ENCODE results near the gene EDC3.
A peak's percentile ranks its signal among the peaks of the same experiment; 100 is the strongest.
"Not testable (repeated sequence)": the region's sequence is repeated elsewhere in the genome, so short reads cannot be mapped to it uniquely, and the experiment has no call there.

The EDC3 gene

DNA sequence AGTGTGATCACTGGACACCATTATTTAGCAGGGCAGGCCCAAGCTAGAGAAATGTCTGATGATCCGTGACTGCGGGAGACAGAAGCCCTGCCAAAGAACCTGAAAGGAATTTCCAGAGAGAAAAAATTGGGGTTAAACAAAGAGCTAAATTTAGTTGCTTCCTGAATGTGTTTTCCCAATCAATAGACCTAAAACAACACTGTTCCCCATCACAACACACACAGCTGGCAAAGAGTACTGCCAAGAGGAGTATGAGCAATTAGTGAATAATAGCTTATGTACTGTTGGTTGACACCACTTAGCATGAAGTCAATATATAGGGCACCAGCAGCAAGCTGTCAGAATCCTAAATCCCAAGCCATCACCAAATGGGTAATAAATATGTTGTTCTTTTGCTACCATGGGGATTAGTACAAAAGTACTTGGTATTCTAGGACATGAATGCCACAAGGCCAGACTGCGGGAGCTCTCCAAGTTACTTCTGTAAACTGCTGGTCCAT lies 44.5 kb downstream of the EDC3 start:
- DNase-seq, result no peak

DNA sequence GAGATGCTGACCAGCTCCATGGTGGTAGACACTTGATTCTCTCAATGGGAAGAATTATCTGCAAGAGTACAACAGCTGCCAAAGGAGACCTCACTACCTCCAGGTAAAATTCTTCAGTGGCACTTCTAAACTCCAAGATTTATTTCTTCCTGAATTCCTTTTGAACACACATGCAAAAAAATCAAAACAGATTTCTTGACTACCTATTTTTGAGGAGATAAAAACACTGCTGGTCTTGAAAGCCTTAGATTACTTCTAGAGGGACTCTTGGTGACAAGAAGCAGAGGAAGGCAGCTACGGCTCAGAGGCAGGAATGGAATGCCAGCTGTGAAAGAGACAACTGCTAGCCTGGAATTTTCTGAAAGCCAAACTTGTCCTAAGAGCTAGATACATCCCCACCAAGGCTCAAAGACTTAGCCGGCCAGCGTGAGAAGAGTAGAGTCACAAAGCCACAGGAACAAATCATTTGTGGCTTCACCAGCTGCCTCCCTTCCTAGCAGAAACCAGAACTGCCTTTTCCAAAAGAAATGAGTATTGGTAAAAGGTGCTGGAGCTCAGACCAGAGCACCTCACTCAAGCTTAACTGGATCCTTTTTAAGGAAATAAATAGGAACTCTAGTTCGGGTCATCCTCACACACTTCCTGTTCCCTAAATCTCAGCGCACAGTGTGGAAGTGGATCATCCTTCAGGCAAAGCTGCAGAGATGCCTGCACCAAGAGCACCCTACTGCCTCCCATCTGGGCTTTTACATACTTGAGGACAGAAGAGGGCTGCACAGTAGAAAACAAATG lies 47.6 kb downstream of the EDC3 start:
- DNase-seq, result no peak

DNA sequence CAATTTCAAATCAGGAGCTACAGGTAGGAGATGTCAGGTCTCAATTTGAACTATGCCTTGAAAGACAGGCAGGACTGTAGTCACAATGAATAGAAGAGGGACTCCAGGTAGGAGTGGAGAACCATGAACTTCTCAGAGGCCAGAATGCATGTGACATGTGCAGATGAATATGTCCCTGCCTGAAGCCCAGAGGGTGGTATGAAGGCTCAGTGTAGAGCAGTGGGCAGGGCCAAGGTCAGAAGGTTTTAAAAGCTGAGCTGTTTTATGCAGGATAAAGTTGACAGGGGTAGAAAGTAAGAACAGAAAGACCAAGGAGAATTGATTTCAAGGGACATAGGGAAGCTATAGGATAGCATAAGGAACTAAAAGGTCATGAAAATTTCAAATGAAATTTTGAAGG lies 49.3 kb downstream of the EDC3 start:
- DNase-seq, result no peak

DNA sequence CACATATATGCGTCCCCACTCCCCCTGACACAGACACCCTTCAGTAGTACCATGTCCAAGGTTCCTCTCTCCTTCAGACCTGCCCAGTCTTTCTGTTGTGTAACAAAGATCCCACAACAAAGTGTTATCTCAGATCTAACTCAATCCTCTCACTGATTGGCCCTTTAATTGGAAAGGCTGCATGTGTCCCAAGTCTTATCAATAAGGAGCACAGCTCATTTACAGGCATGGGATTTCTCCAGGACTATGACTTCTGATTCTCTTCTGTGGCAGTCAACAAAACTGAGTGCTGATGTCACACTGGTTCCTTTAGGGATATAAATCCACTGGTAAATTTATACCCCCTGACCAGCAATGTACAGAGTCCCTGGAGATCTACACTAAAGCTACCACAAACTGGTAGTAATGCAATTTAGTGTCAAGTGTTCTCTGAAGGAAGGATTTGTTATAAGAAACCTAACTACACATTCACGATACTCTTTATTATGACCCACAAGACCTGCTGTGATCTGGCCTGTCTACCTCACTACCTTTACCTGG lies 52.1 kb downstream of the EDC3 start:
- DNase-seq, result no peak

DNA sequence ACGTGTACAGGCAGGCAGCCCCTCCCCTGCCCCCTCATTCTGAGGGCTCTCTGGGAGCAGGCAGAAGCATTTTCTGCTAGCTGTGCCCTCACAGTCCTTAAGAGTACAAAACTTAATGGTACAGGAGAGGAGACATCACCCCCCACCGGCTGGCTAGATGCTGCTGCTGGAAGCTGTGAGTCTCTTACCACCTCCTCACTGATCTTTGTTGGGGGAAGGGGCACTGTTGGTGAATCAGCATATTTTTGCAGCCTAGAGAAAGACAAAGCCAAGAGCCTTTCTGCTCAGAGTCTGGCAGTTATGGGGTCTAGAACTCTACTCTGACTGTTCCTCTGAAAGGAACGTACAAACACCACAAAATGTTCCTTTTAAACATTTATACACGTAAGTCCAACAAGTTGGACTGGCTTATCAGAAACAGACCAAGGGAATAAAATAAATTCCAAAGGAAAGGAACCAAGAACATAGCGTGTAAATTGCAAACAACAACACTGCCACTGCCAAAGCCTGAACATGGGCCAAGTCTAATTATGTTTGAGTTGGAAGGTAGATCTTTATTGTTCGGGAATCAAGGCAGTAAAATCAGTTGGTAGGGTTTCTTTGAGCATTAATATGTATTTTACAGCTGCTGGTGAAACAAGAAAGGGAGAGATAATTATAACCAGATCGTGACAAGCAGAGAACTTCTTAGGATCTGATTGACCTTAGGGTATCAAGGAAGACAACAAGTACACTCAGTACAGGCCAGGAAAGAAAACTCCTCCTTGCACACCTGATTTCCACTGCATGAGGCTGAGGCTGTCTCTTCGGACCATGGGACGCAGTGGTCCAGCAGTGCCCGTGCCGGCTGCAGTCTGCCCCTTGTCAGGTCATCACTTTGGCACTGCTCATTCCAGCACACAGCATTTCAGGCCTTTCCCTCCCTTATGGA lies 52.8 kb downstream of the EDC3 start:
- DNase-seq, result no peak

DNA sequence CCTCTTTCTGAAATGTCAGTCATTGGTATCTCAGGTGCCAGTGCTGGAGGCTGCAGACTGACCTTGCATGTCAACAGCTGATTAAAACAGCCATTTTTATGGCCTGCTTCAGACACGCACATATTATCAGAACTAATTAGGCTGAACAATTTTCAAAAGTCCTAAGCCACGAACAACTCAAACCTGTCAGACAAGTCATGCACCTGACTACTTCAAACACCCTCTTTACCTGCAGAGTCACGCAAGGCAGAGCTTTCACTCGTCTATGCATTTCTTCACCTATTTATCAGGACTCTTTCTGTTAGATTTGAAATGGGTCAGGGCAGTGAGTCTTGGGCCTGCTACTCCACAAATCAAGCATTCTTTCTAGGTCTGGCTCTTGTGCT lies 53.5 kb downstream of the EDC3 start:
- no peak for DNase-seq

DNA sequence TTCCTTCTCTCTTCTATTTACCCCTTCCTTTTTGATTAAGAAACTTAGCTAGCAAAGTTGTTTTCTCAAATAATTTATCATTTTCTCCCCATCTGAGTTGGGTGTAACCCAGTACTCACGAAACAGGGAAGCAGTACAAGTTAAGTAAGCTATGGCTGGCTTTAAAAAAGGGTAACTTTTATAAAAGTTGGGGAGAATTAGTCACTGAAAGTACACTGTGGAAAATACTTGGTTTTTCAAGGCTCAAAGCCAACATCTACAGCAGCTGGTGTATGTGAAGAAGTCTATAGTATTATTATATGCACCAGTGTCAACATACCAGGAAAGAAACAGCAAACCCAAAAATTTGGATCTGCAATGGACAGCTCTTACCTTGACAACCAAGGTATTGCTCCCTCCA lies 54.7 kb downstream of the EDC3 start:
- DNase-seq, result no peak

DNA sequence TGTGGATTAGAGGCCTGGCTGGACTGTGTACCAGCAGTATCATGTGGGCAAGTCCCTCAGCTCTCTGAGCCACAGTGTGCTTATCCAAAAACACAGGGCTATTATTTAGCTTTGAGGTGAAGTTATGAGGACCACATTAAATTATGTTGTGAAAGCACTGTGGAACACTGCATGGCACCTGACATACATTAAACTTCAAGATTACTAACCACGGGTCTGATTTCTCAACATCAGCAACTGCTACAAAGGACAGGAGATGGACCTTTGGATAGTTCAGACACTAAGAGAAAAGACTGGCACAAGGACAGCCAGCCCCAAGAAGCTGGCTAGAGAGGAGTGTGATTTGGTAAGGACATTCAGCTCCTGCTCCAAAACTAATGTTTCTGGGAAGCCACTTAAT lies 58.8 kb downstream of the EDC3 start:
- DNase-seq, result no peak

DNA sequence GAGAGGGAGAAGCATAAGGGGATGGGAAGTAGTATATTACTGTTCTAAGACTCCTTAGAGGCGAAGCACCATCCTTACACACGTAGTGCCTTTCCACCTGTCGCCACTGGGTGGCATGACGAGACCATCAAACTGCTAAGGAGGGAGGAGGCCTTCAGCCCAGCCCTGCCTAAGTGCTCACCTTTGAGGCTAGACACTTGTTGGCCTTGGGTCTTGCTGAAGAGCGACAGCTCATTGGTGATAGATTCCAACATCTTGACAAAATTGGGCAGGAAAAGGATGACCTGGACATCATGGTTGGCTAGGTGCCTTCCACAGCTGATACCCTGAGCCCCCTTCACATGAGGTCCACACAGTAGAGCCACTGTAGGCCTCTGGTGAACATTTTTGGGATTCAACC lies 60.6 kb downstream of the EDC3 start:
- peak; percentile 35 to 78 (median 62) for DNase-seq

DNA sequence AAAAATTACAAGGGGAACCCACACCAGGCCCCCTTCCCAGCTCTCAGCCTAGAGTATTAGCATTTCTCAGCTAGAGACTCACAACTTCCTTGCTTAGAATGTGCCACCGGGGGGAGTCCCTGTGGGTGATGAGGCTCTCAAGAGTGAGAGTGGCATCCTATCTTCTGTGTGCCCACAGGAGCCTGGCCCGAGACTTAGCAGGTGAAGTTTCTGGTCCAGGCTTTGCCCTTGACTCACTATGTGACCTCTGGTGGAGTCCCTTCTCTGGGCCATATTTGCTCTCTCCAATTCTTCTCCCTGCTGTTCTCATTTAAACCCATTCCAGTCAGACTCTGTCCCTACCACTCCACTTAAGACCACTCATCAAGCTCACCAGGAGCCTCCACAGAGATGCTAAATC lies 62.0 kb downstream of the EDC3 start:
- DNase-seq, result no peak

DNA sequence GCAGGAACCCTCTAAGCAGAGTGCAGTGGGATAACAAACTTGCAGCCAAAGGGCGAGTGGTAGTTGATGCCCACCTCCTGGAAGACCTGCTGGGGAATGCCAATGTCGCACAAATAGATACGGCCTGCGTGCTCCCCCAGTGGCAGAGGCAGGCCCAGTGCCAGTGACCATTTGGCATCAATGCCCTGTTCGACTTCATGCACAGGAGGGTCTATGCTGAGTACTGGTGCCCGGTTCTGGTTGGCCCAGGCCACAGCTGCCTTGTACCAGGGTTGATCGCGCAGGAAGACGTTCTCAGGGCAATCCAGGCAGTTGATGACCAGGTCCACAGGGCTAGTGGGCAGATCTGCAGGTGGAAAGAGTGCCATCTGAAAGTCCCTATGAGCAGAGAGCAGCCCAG lies 63.2 kb downstream of the EDC3 start:
- no peak for DNase-seq

DNA sequence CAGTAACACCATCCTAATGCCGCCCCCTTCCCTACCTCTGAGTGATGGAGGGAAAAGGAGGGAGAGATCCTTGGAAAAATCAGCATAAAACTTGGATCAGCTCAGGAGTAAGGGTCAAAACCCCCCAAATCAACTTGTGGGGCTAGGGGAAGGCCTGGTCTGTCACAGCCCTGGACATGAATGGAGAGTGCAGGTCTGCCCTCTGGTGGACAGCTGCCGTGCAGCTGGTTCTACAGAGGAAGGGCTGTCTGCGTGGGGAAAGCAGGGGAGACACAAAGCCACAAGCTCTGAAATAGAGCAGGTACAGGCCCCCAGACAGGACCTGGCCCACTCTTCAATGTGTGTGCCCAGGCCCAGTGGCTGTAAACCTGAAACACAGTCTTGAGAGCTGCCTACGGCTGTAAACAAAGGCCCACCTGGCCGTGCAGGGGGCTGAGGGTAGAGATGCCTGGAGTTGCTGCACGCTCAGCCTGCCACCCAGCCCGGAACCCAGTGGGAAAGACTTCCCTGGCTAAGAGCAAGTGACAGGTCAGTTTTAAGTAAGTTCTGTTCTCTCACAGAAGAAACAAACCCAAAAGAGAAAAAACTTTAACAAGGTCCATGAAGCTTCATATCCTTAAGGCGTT lies 63.8 kb downstream of the EDC3 start:
- peak in 4 of 5 experiments; percentile 24 to 47 (median 38) for DNase-seq

DNA sequence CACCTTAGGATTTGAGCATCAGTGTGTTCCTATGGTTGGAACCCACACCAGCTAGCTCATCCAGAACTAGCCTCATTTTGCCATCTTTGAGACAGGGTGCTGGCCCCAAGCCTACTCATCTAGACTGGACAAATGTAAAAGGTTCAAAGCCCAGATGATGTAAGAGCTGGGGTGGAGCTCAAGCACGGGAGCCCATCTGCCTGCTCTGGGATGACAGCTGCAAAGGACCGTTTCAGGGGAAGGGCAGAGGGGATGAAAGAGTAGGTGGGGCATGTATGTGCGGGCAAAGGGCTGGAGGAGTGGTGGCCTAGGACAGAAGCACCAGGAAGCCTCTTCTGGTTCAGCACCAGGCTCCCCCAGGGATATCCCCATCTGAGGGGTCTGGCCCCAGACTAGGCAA lies 64.4 kb downstream of the EDC3 start:
- DNase-seq, result no peak

DNA sequence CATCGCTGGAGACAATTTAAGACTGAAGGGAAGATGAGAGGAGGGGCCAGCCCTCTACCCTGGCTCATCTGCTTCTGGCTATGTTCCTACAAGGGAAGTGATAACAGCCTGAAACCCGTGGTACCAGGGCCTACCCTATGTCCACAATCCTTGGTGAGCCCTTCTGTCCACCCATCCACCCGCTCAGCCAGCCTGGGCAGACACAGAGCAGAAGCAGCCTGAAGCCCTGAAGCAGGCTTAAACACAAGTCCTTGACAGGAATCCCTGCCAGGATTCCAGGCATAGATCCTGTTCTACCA lies 64.8 kb downstream of the EDC3 start:
- DNase-seq, result no peak

DNA sequence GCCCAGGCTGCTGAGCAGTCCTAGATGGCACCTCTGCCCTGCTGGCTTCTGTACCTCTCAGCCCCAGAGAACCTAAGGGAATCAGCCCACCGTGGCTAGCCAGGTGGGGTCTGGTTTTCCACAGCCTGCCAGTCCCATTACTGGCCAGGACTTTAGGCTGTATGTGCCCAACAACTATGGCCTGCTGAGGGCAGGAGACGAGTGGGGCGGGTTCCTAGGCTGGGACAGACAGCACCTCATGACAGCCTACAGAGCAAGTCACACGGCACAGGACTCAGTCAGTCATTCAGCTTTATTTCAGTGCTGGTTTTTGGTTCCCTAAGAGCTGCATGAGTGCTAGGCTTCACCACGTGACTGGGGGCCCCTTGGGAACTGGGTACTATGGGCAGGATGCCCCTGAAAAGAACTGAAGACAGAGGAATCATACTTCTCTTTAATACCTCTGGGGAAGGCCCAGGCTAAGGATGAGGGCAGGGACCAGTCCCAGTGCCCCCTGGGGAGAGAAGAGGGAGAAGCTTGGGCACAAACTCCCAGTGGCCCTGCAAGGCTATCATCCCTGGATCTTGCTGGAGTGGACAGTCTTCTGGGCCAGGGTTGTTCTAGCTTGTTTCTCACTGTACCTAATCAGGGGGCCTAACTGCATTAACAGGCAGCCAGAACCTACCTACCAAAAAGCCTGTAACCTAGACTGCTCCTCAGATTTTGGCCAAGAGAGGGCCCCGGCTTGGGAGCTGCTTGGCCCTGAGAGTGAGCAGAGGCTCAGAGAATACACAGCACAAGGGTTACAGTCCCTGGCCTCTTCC lies 65.3 kb downstream of the EDC3 start:
- no peak for DNase-seq

DNA sequence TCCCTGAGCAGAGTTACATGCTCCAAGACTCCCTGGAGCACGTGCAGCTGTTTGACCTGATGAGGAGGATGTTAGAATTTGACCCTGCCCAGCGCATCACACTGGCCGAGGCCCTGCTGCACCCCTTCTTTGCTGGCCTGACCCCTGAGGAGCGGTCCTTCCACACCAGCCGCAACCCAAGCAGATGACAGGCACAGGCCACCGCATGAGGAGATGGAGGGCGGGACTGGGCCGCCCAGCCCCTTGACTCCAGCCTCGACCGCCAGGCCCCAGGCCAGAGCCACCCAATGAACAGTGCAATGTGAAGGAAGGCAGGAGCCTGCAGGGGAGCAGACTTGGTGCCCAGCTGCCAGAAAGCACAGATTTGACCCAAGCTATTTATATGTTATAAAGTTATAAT lies 66.1 kb downstream of the EDC3 start:
- DNase-seq, result not testable (repeated sequence)

DNA sequence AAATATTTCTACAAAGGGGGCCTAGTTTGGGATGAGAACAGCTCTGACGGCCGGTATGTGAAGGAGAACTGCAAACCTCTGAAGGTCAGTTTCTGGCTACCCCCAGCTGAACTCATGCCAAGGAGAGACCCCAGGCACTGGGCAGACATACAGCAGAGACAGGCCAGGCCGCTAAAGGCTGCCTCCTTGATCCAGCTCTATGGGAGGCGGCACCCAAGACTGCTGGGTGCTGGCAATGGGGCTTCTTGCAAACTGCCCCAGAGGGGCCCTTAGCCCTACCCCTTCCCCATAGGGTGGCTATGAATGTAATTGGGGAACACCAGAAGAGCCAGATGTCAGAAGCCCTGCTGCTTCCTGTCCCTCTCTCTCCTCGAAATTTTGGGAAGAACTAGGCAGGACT lies 66.9 kb downstream of the EDC3 start:
- DNase-seq, result no peak

DNA sequence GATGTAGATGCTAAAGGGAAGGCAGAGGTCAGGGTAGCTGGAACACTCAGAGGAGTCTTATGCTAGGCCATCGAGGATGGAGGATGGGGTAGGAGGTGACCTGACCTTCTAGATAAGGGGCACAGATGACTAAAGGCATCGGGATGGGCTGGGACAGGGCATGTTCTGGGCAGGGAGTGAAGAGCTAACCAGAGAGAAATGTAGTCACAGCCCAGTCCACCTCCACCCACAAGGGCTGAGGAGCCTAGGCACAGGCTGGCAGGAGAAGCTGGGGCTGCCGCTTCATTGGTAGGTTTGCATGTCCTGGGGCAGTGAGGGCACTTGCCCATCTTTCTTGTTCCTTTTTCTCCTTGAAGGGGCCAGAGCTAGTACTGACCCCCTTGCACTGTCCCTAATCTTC lies 67.6 kb downstream of the EDC3 start:
- DNase-seq, result no peak

DNA sequence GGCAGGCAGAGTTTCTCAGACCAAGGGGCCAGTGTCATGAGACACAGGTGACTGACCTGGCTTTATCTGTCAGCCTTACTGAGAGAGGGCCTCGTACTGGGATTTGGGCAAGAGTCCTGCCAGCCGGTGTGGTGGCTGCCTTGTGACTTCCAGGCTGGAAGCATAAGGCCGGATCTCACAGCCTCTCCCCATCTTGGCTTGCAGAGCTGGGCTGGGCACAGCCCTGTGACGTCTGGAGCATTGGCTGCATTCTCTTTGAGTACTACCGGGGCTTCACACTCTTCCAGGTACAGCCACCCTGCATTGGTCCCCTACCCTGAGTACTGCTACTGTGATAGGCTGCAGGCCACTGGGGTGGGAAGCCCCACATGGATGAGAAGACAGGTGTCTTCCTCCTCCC lies 68.1 kb downstream of the EDC3 start:
- no peak for DNase-seq

DNA sequence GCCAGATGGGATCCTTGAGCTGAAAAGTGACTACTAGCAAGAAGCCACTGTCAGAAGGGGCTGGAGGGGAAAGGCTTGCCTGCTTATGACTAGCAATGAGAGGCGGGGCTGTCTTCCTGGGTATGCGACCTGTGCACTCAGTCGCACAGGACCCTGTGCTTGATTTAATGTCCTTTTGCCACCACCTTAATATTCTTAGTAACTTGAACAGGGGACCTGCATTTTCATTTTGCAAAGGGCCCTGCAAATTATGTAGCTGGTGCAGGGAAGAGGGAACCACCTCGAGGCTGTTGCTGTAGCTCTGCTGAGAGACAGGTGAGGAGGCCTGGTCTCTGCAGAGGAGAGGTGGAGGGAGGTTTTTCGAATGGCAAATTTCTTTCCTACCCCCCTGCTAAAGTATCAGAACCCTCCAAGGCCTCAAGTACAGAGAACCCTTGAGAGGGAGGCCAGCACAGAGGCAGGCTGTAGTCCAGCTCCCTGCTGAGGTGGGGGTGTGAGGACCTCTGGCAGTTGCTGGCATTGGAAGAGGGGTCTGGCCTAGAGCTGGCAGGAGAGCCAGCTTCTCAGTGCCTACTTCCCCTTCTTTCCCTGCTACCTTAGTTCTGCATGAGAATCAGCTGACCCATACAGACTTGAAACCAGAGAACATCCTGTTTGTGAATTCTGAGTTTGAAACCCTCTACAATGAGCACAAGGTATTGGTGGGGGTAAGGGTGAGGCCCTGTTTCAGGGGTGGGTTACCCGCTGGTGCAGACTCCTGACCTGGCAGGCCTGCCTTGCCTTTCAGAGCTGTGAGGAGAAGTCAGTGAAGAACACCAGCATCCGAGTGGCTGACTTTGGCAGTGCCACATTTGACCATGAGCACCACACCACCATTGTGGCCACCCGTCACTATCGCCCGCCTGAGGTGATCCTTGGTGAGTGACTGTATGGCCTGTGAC lies 68.8 kb downstream of the EDC3 start:
- no peak for DNase-seq

DNA sequence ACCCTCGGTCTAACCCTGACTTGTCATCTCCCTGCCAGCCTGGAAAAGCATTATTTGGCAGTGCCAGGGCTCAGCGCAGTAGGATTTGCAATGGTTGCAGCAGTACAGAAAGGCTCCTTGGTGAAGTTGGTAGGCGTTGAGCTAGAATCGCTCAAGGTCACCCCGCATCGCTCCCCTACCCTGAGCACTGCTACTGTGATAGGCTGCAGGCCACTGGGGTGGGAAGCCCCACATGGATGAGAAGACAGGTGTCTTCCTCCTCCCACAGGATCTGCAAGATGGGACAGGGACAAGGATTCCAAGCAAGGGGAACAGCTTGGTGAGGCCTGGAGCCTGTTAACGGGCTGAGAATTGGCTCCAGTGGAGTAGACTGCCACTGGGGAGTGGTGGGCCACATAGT lies 69.5 kb downstream of the EDC3 start:
- DNase-seq, result no peak
